Uterus (tissue), 2 donors: Measurements from ENCODE around the gene MEIOB.

Experiments
- POLR2A ChIP-seq, 2 donors: fragments of 450-650 bp; IDR thresholded peaks; one replicate each; pipeline ENCODE4 v1.6.1; 2016; ENCODE audit warnings: antibody characterized with exemption in 2 of 2, mild to moderate bottlenecking in 1 of 2, moderate library complexity in 1 of 2
- TF ChIP-seq, protein P1 (sequence below), 4 experiments: fragments of 200-600 bp in 2 of 4; fragments of 450-650 bp in 2 of 4; sonication (generic) in 2 of 4; IDR thresholded peaks; one replicate each; pipeline ENCODE4 v1.5.1; 2016 to 2019; ENCODE audit warnings: antibody characterized with exemption in 4 of 4, mild to moderate bottlenecking in 2 of 4, moderate library complexity in 1 of 4

DNA sequence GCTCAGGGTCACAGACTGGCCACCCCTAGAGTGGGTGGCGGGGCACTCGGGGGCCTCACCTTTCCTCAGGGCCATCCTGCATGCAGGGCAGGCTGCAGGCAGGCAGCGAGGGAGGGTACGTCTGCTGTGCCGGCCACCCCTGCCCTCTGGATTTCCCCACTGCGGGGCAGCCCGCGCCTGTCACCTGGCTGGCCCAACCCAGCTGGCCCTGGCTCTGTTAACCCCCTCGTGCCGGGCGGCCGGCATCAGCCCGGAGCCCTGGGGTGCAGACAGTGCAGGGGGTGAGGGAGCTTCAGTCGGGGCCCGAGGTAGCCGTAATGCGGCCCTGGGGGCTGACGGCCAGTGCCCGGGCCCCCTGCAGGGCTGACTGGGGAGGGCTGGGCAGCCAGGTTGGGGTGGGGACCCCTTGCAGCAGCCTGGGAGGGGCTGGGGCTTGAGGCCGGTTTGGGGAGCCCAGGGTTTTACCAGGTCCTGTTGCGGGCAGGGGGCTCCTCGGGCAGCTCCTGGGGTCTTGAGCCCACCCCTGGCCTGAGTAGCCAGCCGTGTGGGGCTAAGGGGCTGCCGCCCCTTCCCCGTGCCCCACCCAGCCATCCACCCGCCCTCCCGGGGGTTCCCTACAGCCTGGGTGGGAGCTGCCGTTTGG, 78.3 kb downstream of the MEIOB start, which contains the start of gene IGFALS:
- TF ChIP-seq, protein P1, sequence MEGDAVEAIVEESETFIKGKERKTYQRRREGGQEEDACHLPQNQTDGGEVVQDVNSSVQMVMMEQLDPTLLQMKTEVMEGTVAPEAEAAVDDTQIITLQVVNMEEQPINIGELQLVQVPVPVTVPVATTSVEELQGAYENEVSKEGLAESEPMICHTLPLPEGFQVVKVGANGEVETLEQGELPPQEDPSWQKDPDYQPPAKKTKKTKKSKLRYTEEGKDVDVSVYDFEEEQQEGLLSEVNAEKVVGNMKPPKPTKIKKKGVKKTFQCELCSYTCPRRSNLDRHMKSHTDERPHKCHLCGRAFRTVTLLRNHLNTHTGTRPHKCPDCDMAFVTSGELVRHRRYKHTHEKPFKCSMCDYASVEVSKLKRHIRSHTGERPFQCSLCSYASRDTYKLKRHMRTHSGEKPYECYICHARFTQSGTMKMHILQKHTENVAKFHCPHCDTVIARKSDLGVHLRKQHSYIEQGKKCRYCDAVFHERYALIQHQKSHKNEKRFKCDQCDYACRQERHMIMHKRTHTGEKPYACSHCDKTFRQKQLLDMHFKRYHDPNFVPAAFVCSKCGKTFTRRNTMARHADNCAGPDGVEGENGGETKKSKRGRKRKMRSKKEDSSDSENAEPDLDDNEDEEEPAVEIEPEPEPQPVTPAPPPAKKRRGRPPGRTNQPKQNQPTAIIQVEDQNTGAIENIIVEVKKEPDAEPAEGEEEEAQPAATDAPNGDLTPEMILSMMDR (IDR thresholded peaks at IDR 0.05): no peak
- no peak for TF ChIP-seq POLR2A (IDR thresholded peaks at IDR 0.05)
